Measurements from ENCODE around the gene CFAP161.

The CFAP161 gene

GRCh38 chr15:81185631-81186295 is 51.7 kb downstream of the CFAP161 start:
- no peak for DNase-seq

- no peak for DNase-seq
These were observed 54.3 kb downstream of the CFAP161 start for GRCh38 chr15:81188354-81188753.

- DNase-seq, result peak; percentile 96
These were observed 55.7 kb downstream of the CFAP161 start for GRCh38 chr15:81189583-81190283.

- DNase-seq, result no peak
These were observed 56.9 kb downstream of the CFAP161 start for GRCh38 chr15:81190922-81191507.

- DNase-seq, result no peak
These were observed 57.6 kb downstream of the CFAP161 start for GRCh38 chr15:81191701-81192100.

GRCh38 chr15:81194723-81195122 is 60.7 kb downstream of the CFAP161 start:
- DNase-seq, result no peak

- no peak for DNase-seq
These were observed 61.3 kb downstream of the CFAP161 start for GRCh38 chr15:81195339-81195864.

- DNase-seq, result no peak
These were observed 62.6 kb downstream of the CFAP161 start, which contains the start of gene IL16 for GRCh38 chr15:81196576-81197254. Gene IL16, plus strand, starts transcription at chr15:81196879. Its CDS starts 28,521 bp downstream, at chr15:81225400.

- DNase-seq, result no peak
These were observed 63.2 kb downstream of the CFAP161 start for GRCh38 chr15:81197255-81197630.

- no peak for DNase-seq
These were observed 63.7 kb downstream of the CFAP161 start for GRCh38 chr15:81197688-81198281.

All from fibroblast of skin of right biceps (primary cell).